MCF 10A (cell line): ENCODE data around the gene HSPA12A. TPM values are rescaled to one million over a fixed set of nuclear protein-coding genes. Genes with fewer than 3 reads are reported as not detected.

Experiments used
- BruUV-seq: library from RNA; stranded (reverse); fragments of 400-500 nt; replicated peaks from 2 replicates; lab custom pipeline; 2021; lab: Mats Ljungman, UMichigan
- CTCF ChIA-PET: fragments of 300-600 bp; sonication (Branson Sonifier 250); formaldehyde crosslinking; extraction: SDS; loops from one replicate; lab custom pipeline; 2021; ENCODE audit warnings: antibody characterized with exemption, inconsistent platforms; lab: Yijun Ruan, JAX
- POLR2A ChIA-PET: fragments of 300-600, 350-650 bp; sonication (Branson Sonifier 250); formaldehyde crosslinking; extraction: SDS; loops from one replicate; lab custom pipeline; 2020; ENCODE audit warnings: antibody characterized with exemption, inconsistent platforms; lab: Yijun Ruan, JAX
- DNase-seq: peaks from one replicate; pipeline ENCODE4 v3.0.0-alpha.2; 2018; ENCODE audit not compliant: unreplicated experiment
- H3K27ac Mint-ChIP-seq: one replicate; pipeline ENCODE4 v1.8.0; 2022; ENCODE audit warnings: mild to moderate bottlenecking, low read depth, mixed read lengths; ENCODE audit not compliant: unreplicated experiment
- H3K27me3 Mint-ChIP-seq: one replicate; pipeline ENCODE4 v1.8.0; 2022; ENCODE audit warnings: mixed read lengths; ENCODE audit not compliant: insufficient read depth, unreplicated experiment
- H3K36me3 Mint-ChIP-seq: one replicate; pipeline ENCODE4 v1.8.0; 2022; ENCODE audit warnings: mild to moderate bottlenecking, moderate library complexity, mixed read lengths; ENCODE audit not compliant: insufficient read depth, unreplicated experiment
- H3K4me1 Mint-ChIP-seq: one replicate; pipeline ENCODE4 v1.8.0; 2022; ENCODE audit warnings: mixed read lengths; ENCODE audit not compliant: insufficient read depth, unreplicated experiment
- H3K4me3 Mint-ChIP-seq: one replicate; pipeline ENCODE4 v1.8.0; 2022; ENCODE audit warnings: mild to moderate bottlenecking, moderate library complexity, mixed read lengths; ENCODE audit not compliant: unreplicated experiment
- H3K9me3 Mint-ChIP-seq: one replicate; pipeline ENCODE4 v1.8.0; 2022; ENCODE audit warnings: mixed read lengths; ENCODE audit not compliant: unreplicated experiment
- intact Hi-C: fragments of 100-400 bp; cut with micrococcal nuclease; formaldehyde crosslinking; loops from 2 replicates; pipeline ENCODE4 v1.14.1; 2022
- total RNA-seq: library from RNA; stranded (reverse); gene quantifications from 2 replicates; pipeline ENCODE4 v1.2.3, GENCODE V29; 2022
- TF ChIP-seq, protein P1 (sequence below): fragments of 200-600 bp; IDR thresholded peaks from one replicate; pipeline ENCODE4 v1.8.0; 2022; ENCODE audit warnings: antibody characterized with exemption, mild to moderate bottlenecking; ENCODE audit not compliant: unreplicated experiment

The HSPA12A gene
- total RNA-seq, 1 experiment from 2014 or later: 9.1 TPM

DNA sequence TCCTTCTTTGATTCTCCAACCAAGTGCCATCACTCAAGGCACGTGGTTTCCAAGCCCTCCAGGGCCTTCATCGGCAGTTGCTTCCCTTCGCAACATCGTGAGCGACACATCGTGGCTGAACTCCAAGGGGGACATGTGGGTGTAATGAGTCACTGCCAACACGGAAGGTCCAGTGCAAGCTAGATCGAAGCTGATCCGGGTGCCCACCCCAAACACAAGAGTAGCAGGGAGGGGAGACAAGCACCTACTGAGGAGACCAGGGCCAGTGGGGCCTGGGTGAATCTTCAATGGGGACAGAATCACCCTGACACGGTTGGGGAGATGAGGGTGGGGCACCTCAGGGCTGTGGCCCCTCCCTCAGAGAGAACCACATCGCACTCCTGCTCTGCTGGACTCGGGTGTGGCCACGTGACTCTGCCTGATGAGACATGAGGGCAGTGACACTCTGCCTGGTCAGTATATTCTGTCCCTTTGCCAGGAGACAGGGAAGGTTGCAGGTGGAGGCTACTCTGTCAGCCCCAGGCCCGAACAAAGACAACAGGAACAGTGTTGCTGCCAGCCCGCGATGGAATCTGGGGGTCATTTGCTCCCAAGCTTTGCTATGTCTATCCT, 36.8 kb upstream of the HSPA12A start:
- H3K27ac Mint-ChIP-seq: no peak overlapping the region
- intact Hi-C loops: no loop called here
- no TSS peak for BruUV-seq
- no peaks in the 10 kb centered on the region for H3K36me3 Mint-ChIP-seq
- no peaks in the 10 kb centered on the region for H3K9me3 Mint-ChIP-seq
- H3K4me1 Mint-ChIP-seq: peaks cover 34% of the 10 kb centered on the region
- ChIA-PET CTCF (interaction anchor here (0.6 to 12.5 kb wide), 6 partner anchors 8 to 396 kb away, joined by 3 to 111 read pairs (median 4); no protein-coding TSS in a partner anchor), POLR2A (interaction anchor here (0.9 to 1.7 kb wide), 4 partner anchors 8 to 40 kb away, joined by 3 to 4 read pairs (median 3); partner anchors contain the start of gene HSPA12A)
- H3K27me3 Mint-ChIP-seq: no peaks in the 10 kb centered on the region
- TF ChIP-seq, protein P1, sequence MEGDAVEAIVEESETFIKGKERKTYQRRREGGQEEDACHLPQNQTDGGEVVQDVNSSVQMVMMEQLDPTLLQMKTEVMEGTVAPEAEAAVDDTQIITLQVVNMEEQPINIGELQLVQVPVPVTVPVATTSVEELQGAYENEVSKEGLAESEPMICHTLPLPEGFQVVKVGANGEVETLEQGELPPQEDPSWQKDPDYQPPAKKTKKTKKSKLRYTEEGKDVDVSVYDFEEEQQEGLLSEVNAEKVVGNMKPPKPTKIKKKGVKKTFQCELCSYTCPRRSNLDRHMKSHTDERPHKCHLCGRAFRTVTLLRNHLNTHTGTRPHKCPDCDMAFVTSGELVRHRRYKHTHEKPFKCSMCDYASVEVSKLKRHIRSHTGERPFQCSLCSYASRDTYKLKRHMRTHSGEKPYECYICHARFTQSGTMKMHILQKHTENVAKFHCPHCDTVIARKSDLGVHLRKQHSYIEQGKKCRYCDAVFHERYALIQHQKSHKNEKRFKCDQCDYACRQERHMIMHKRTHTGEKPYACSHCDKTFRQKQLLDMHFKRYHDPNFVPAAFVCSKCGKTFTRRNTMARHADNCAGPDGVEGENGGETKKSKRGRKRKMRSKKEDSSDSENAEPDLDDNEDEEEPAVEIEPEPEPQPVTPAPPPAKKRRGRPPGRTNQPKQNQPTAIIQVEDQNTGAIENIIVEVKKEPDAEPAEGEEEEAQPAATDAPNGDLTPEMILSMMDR: no peak
- DNase-seq: peak; percentile 77
- H3K4me3 Mint-ChIP-seq: no peak overlapping the region

- no peaks in the 10 kb centered on the region for H3K36me3 Mint-ChIP-seq
- H3K9me3 Mint-ChIP-seq: no peaks in the 10 kb centered on the region
- no peak overlapping the region for H3K27ac Mint-ChIP-seq
- DNase-seq: no peak
- no peak overlapping the region for H3K4me3 Mint-ChIP-seq
- ChIA-PET CTCF (interaction anchor here (0.8 to 12.5 kb wide), 4 partner anchors 10 to 94 kb away, joined by 3 to 111 read pairs (median 10); no protein-coding TSS in a partner anchor), POLR2A (no interaction called here)
- peaks cover 25% of the 10 kb centered on the region for H3K4me1 Mint-ChIP-seq
- intact Hi-C loops: no loop called here
- no TSS peak for BruUV-seq
- no peaks in the 10 kb centered on the region for H3K27me3 Mint-ChIP-seq
- TF ChIP-seq, protein P1: no peak
Measured at GRCh38 chr10:116777006-116777405, 34.6 kb upstream of the HSPA12A start.

DNA sequence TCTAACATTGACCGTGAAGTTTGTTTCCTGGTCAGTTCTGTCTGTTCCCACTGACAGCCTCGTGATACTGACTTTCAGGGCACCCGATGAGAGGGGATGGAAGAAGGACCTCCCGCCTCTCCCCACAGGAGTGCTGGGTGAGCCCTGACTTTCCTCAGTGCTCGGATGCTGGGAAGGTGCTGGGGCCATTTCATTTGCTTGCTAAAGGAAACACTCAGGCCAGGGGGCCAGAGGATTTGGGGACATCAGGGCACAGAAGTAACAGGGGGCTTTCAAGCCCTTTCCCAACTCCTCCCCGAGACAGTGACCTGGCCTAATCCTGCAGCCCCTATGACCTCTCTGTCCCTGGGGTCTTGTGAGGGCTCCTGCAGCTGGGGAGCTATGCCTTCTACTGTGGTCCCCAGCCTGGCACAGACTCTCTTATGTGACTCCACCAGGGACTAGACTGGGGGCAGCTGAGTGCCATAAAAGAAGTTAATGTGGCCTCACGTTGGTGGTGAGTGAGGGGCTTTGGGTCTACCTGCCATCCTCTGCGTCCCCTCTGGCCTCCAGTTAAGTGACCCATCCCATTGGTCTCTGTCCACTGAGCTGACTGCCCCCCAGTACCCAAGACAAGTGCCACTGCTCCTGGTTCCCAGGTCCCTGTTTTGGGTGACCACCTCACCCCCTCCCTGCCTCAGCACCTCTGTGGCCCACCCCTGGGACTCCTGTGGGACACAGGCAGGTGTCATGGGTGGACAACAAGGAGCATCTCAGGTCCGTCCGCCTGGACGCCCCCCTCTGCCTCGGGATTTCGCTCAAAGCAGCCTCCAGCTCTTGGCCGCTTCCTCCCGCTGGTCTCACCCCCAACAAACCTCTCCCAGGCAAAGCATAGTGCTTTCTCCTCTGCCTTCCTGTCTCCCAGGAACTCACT, 33.4 kb upstream of the HSPA12A start:
- Mint-ChIP-seq H3K4me1 (peaks cover 37% of the 10 kb centered on the region), H3K27ac (peak overlapping the region; percentile 36), H3K4me3 (no peak overlapping the region), H3K36me3 (no peaks in the 10 kb centered on the region), H3K9me3 (no peaks in the 10 kb centered on the region), H3K27me3 (no peaks in the 10 kb centered on the region)
- intact Hi-C loops: no loop called here
- no peak for DNase-seq
- no TSS peak for BruUV-seq
- TF ChIP-seq, protein P1: no peak
- ChIA-PET CTCF (interaction anchor here (3.4 to 12.5 kb wide), 2 partner anchors 12 to 93 kb away, joined by 17 to 111 read pairs; no protein-coding TSS in a partner anchor), POLR2A (no interaction called here)

- Mint-ChIP-seq H3K4me1 (peaks cover 47% of the 10 kb centered on the region), H3K36me3 (no peaks in the 10 kb centered on the region), H3K27me3 (no peaks in the 10 kb centered on the region), H3K9me3 (no peaks in the 10 kb centered on the region), H3K27ac (peak overlapping the region; percentile 36), H3K4me3 (peak overlapping the region; percentile 48)
- ChIA-PET POLR2A (interaction anchor here (0.7 to 4.5 kb wide), 2 partner anchors 32 to 43 kb away, joined by 3 to 29 read pairs; partner anchors contain the start of gene HSPA12A), CTCF (interaction anchor here (1.8 to 12.5 kb wide), 2 partner anchors 13 to 400 kb away, joined by 4 to 111 read pairs; no protein-coding TSS in a partner anchor)
- no TSS peak for BruUV-seq
- TF ChIP-seq, protein P1: no peak
- intact Hi-C loops: no loop called here
- peak; percentile 78 for DNase-seq
Measured at GRCh38 chr10:116774728-116775151, 32.4 kb upstream of the HSPA12A start.
